PC-3 (cell line): ENCODE measurements around the gene UTS2. TPM values are rescaled to one million over a fixed set of nuclear protein-coding genes. Genes with fewer than 3 reads are reported as not detected.

Experiments
- ATAC-seq: fragments of 200-7000 bp; cut with Tn5 transposase; 2 replicates; pipeline ENCODE4 v1.9.1; 2020; ENCODE audit warnings: mild to moderate bottlenecking, moderate library complexity
- BruUV-seq: library from RNA; stranded (reverse); fragments of 400-500 nt; replicated peaks from 2 replicates; lab custom pipeline; 2021; lab: Mats Ljungman, UMichigan
- CTCF ChIA-PET: fragments of 300-600 bp; sonication (Branson Sonifier 250); formaldehyde crosslinking; loops from one replicate; lab custom pipeline; 2022; ENCODE audit warnings: antibody characterized with exemption; lab: Charles Lee
- POLR2A ChIA-PET: fragments of 300-600 bp; sonication (Branson Sonifier 250); formaldehyde crosslinking; loops from one replicate; lab custom pipeline; 2022; ENCODE audit warnings: antibody characterized with exemption; ENCODE audit not compliant: unreplicated experiment; lab: Charles Lee
- DNase-seq: peaks from one replicate; pipeline ENCODE4 v3.0.0-alpha.2; 2015
- H2AFZ ChIP-seq: fragments of 300-600 bp; sonication (generic); 2 replicates; pipeline ENCODE4 v1.6.0; 2016; ENCODE audit warnings: antibody characterized with exemption, low read length
- H3F3A ChIP-seq: fragments of 300-600 bp; sonication (generic); one replicate; pipeline ENCODE4 v1.6.0; 2017; ENCODE audit warnings: antibody characterized with exemption, low read length, control low read depth, mild to moderate bottlenecking; ENCODE audit not compliant: unreplicated experiment
- H3K27ac ChIP-seq: fragments of 300-600 bp; sonication (generic); 2 replicates; pipeline ENCODE4 v1.5.1; 2016; ENCODE audit warnings: mild to moderate bottlenecking, low read length
- H3K27me3 ChIP-seq: fragments of 300-600 bp; sonication (generic); 2 replicates; pipeline ENCODE4 v1.6.1; 2016; ENCODE audit warnings: low read length, mixed read lengths
- H3K36me3 ChIP-seq: fragments of 300-600 bp; sonication (generic); 2 replicates; pipeline ENCODE4 v1.6.1; 2016; ENCODE audit warnings: low read depth, mixed run types, low read length, mixed read lengths
- H3K4me1 ChIP-seq: fragments of 300-600 bp; sonication (generic); 2 replicates; pipeline ENCODE4 v1.5.1; 2016; ENCODE audit warnings: low read length; ENCODE audit not compliant: insufficient read depth
- H3K4me2 ChIP-seq: fragments of 300-600 bp; sonication (generic); 2 replicates; pipeline ENCODE4 v1.6.0; 2016; ENCODE audit warnings: low read length
- H3K4me3 ChIP-seq: fragments of 300-600 bp; sonication (generic); 2 replicates; pipeline ENCODE4 v1.5.1; 2016; ENCODE audit warnings: mild to moderate bottlenecking, low read length, mixed read lengths
- H3K79me2 ChIP-seq: fragments of 300-600 bp; sonication (generic); 2 replicates; pipeline ENCODE4 v1.6.1; 2017; ENCODE audit warnings: low read length, mixed read lengths
- H3K9ac ChIP-seq: fragments of 300-600 bp; sonication (generic); 2 replicates; pipeline ENCODE4 v1.6.0; 2016; ENCODE audit warnings: mild to moderate bottlenecking, low read length
- H3K9me2 ChIP-seq: fragments of 300-600 bp; sonication (generic); replicated peaks from 2 replicates; pipeline ENCODE4 v1.6.1; 2016; ENCODE audit warnings: mixed run types, low read length, mixed read lengths
- H3K9me3 ChIP-seq: fragments of 300-600 bp; sonication (generic); 2 replicates; pipeline ENCODE4 v1.6.1; 2016; ENCODE audit warnings: low read length, mixed read lengths
- H4K20me1 ChIP-seq: fragments of 300-600 bp; sonication (generic); 2 replicates; pipeline ENCODE4 v1.6.1; 2016; ENCODE audit warnings: low read length, mixed read lengths
- CTCF ChIP-seq: fragments of 300-600 bp; sonication (generic); conservative IDR thresholded peaks from 2 replicates; pipeline ENCODE4 v1.5.1; 2017; ENCODE audit warnings: antibody characterized with exemption, low read depth, mild to moderate bottlenecking, low read length
- EZH2 ChIP-seq: fragments of 300-600 bp; sonication (generic); IDR thresholded peaks from one replicate; pipeline ENCODE4 v1.6.1; 2017; ENCODE audit warnings: antibody characterized with exemption, mild to moderate bottlenecking, low read length; ENCODE audit not compliant: unreplicated experiment
- EZH2phosphoT487 ChIP-seq: fragments of 300-600 bp; sonication (generic); IDR thresholded peaks from 2 replicates; pipeline ENCODE4 v1.6.1; 2018; ENCODE audit warnings: mild to moderate bottlenecking, antibody characterized with exemption, low read length, borderline replicate concordance
- intact Hi-C: fragments of 100-400 bp; cut with micrococcal nuclease; formaldehyde crosslinking; loops from 2 replicates; pipeline ENCODE4 v1.9.0; 2023
- total RNA-seq: library from RNA; depleted of rRNA; stranded (reverse); fragments of >200 nt; gene quantifications from 2 replicates; pipeline ENCODE4 v1.2.3, GENCODE V29; 2014

The UTS2 gene
- total RNA-seq, 1 experiment from 2014 or later = not detected

GRCh38 chr1:7873801-7874795, 21.2 kb upstream of the UTS2 start:
- no peak for ATAC-seq
- H3K4me1 ChIP-seq = peaks cover 11% of the 10 kb centered on the region
- BruUV-seq = no TSS peak

GRCh38 chr1:7871136-7871535, 18.3 kb upstream of the UTS2 start:
- H3K4me1 ChIP-seq = peaks cover 15% of the 10 kb centered on the region
- H3F3A ChIP-seq = no peaks in the 10 kb centered on the region
- no peaks in the 10 kb centered on the region for H3K9me2 ChIP-seq
- no peaks in the 10 kb centered on the region for H3K36me3 ChIP-seq
- no peak for TF ChIP-seq EZH2
- BruUV-seq = no TSS peak
- ChIA-PET CTCF (no interaction called here), POLR2A (no interaction called here)
- H3K9ac ChIP-seq = no peak overlapping the region
- no peak overlapping the region for H3K4me3 ChIP-seq
- H2AFZ ChIP-seq = no peak overlapping the region
- H3K27me3 ChIP-seq = no peaks in the 10 kb centered on the region
- intact Hi-C loops = no loop called here
- no peak for ATAC-seq
- H3K9me3 ChIP-seq = no peaks in the 10 kb centered on the region
- H3K4me2 ChIP-seq = no peak overlapping the region
- H4K20me1 ChIP-seq = no peaks in the 10 kb centered on the region
- DNase-seq = no peak
- H3K27ac ChIP-seq = no peak overlapping the region
- H3K79me2 ChIP-seq = no peaks in the 10 kb centered on the region

More at GRCh38 chr1:7873801-7874795, 21.2 kb upstream of the UTS2 start:
- H3F3A ChIP-seq = no peaks in the 10 kb centered on the region
- intact Hi-C loops = no loop called here
- no peak for DNase-seq
- H3K4me2 ChIP-seq = no peak overlapping the region
- no peak overlapping the region for H3K9ac ChIP-seq
- H3K36me3 ChIP-seq = no peaks in the 10 kb centered on the region
- no peak overlapping the region for H3K27ac ChIP-seq
- no peak overlapping the region for H2AFZ ChIP-seq
- no peaks in the 10 kb centered on the region for H3K79me2 ChIP-seq
- ChIA-PET CTCF (no interaction called here), POLR2A (no interaction called here)
- H3K9me2 ChIP-seq = no peaks in the 10 kb centered on the region
- no peak overlapping the region for H3K4me3 ChIP-seq
- no peaks in the 10 kb centered on the region for H3K27me3 ChIP-seq
- no peaks in the 10 kb centered on the region for H3K9me3 ChIP-seq
- TF ChIP-seq EZH2 (no peak), EZH2phosphoT487 (no peak), CTCF (no peak)
- H4K20me1 ChIP-seq = no peaks in the 10 kb centered on the region

GRCh38 chr1:7869136-7869920, 16.5 kb upstream of the UTS2 start:
- ATAC-seq = peak; percentile 87
- H3F3A ChIP-seq = no peaks in the 10 kb centered on the region
- no peaks in the 10 kb centered on the region for H3K9me2 ChIP-seq
- no peaks in the 10 kb centered on the region for H3K36me3 ChIP-seq
- TF ChIP-seq EZH2 (no peak), EZH2phosphoT487 (no peak), CTCF (no peak)
- no peaks in the 10 kb centered on the region for H3K9me3 ChIP-seq
- H3K4me1 ChIP-seq = peaks cover 15% of the 10 kb centered on the region
- no peaks in the 10 kb centered on the region for H4K20me1 ChIP-seq
- peak overlapping the region; percentile 76 for H3K9ac ChIP-seq
- peak overlapping the region; percentile 37 for H3K4me2 ChIP-seq
- H2AFZ ChIP-seq = no peak overlapping the region
- CTCF ChIA-PET = interaction anchor here (0.5 kb wide), 1 partner anchor 519 kb away, joined by 6 read pairs; no protein-coding TSS in a partner anchor
- no peaks in the 10 kb centered on the region for H3K79me2 ChIP-seq
- H3K4me3 ChIP-seq = no peak overlapping the region
- no TSS peak for BruUV-seq
- H3K27me3 ChIP-seq = no peaks in the 10 kb centered on the region
- POLR2A ChIA-PET = no interaction called here
- H3K27ac ChIP-seq = peak overlapping the region; percentile 92
- peak; percentile 92 for DNase-seq
- intact Hi-C loops = loop anchor here (1.0 kb wide), 1 partner anchor 28 kb away; no protein-coding TSS in a partner anchor
